Right ventricle myocardium superior (tissue), 1 donor: Measurements from ENCODE around the gene SENP6. TPM values are rescaled to one million over a fixed set of nuclear protein-coding genes. Genes with fewer than 3 reads are reported as not detected.
A peak's percentile ranks its signal among the peaks of the same experiment; 100 is the strongest.

Experiments
- ATAC-seq: fragments of 200-7000 bp; cut with Tn5 transposase; one replicate; pipeline ENCODE4 v1.9.1; 2020; ENCODE audit warnings: mild to moderate bottlenecking; ENCODE audit not compliant: poor library complexity
- DNase-seq: peaks from one replicate; pipeline ENCODE4 v3.0.0-alpha.2; 2020
- intact Hi-C: fragments of 100-400 bp; cut with DNase I; formaldehyde crosslinking; loops from one replicate; pipeline ENCODE4 v1.11.2; 2022
- total RNA-seq: library from RNA; stranded (reverse); fragmentation: NEBNext Ultra II Directional; extraction: Animal tissue kit (Norgen Biotek cat#: 25700); gene quantifications from one replicate; pipeline ENCODE4 v1.2.1, GENCODE V29; 2021
- donor health status: DM: no; HTN: yes; CAD: no; lungs with severe emphysema.

SENP6 gene
- total RNA-seq, 1 donor from 2014 or later = 46.8 TPM

DNA sequence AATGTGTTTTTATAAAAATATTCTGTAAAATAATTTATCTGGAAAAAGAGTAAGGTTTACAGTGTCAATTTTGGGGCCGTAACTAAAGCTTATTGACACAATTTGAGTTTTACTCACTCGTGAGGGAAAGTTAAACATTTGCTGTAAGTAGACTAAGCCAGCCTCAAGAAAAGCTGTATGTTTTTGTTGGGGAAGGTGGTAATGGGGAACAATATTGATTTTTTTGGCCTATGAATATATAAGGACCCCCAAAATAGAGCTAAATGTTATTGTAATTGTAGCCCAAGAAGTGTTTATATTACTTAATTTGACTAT, 1.4 kb downstream of the SENP6 start:
- intact Hi-C loops = no loop called here
- ATAC-seq = no peak

DNA sequence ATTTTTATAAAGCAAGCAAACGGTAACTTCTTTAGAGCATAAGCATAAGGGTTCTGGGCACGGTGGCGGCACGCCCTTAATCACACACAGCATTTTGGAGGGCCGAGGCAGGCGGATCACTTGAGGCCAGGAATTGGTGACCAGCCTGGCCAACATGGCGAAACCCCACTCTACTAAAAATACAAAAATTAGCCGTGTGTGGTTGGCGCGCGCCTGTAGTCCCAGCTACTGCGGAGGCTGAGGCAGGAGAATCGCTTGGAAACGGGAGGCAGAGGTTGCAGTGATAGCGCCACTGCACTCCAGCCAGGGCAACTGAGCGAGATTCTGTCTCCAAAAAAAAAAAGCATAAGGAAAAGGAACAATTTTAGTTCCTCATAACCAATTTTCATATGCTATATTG, 2.6 kb downstream of the SENP6 start:
- intact Hi-C loops = no loop called here

More for the DNA sequence above, 1.4 kb downstream of the SENP6 start:
- no peak for DNase-seq

DNA sequence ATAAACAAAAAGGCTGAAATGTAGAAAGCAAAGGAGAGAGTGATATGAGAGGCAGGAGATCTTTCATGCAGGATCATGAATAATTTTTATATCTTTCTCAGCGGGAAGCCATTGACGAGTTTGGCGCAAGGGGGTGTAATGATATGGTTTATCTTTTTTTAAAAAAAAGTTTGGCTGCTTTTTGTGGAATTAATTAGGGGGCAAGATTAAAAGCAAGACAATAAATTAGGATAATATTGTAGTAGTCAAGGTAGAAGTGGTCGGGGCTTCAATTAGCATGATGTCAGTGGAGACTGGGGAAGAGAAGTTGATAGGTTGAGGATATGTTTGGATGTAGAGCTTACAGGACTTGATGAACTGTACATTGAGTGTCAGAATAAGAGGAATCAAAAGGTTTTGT, 4.0 kb downstream of the SENP6 start:
- intact Hi-C loops = no loop called here
- DNase-seq (no peak), ATAC-seq (no peak)

More for the DNA sequence above, 2.6 kb downstream of the SENP6 start:
- no peak for ATAC-seq
- no peak for DNase-seq

DNA sequence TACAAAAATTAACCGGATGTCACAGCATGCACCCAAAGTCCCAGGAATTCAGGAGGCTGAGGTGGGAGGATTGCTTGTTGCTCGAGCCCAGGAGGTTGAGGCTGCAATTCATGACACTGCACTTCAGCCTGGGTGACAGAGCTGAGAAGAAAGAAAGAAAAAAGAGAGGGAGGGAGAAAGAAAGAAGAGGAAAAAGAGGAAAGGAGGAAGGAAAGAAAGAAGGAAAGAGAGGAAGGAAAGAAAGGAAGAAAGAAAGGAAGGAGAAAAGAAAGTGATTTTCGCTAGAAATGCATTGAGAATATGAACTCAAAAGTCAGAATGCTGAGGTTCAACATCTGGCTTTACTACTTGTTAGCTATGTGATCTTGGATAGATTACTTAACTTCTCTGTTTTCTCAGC, 6.6 kb downstream of the SENP6 start:
- DNase-seq (no peak), ATAC-seq (no peak)
- intact Hi-C loops = no loop called here

DNA sequence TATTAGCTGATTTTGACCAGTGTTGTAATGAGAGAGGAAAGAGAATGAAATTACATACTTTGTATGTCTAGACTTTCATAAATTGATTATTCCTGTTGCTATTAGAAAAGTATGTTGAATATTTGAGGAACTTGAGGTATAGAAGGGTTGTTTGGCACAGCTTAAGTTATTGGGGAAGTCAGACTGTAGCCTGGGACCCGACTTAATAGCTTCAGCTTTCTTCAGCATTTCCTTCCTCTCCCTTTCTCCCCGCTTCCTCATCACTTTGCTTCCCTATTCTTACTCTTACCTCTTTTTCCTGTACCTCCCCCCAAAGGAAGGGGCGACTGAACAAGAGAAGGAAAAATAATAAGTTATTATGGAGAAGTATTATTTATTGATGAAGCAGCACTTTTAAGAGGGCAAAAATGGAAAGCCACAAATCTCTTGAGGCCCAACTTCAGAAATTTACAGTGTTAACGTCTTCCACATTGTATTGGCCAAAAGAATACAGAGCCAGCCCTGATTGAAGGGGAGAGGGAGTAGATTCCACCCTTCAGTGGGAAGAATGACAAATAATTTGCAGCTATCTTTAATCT, 7.4 kb downstream of the SENP6 start:
- ATAC-seq = peak; percentile 32
- intact Hi-C loops = no loop called here
- no peak for DNase-seq

DNA sequence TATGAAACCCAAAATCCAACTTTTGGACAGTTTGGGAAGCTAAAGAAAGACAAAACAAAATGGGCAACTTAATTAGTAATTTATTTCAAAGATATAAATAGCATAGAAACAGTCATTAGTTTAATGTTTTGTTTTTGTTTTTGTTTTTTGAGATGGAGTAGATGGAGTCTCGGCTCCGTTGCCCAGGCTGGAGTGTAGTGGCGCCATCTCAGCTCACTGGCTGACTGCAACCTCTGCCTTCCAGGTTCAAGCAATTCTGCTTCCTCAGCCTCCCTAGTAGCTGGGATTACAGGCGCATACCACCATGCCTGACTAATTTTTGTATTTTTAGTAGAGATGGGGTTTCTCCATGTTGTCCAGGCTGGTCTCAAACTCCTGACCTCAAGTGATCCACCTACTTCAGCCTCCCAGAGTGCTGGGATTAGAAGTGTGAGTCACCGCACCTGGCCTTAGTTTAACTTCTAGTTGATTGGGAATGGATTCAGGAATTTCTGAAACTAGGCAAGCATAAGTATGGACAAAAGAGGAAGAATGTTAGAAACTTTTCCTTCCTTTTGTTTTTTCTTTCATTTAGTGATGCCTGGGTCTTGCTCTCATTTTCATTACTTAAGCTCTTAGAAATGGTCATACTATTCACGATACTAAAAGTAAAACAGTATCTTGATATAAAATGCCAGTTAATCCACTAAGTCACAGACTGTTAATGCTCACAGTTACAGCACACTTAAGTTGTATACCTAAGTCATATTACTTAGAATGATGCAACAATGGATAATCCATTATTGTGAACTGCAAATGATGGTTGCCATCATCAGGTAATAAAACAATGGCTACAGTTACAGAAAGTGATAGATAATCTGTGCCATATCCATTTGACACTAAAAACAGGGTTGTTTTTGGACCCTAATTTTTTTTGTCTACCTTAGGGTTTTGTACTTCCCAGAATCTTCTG, 8.2 kb downstream of the SENP6 start:
- DNase-seq (no peak), ATAC-seq (no peak)
- intact Hi-C loops = no loop called here

DNA sequence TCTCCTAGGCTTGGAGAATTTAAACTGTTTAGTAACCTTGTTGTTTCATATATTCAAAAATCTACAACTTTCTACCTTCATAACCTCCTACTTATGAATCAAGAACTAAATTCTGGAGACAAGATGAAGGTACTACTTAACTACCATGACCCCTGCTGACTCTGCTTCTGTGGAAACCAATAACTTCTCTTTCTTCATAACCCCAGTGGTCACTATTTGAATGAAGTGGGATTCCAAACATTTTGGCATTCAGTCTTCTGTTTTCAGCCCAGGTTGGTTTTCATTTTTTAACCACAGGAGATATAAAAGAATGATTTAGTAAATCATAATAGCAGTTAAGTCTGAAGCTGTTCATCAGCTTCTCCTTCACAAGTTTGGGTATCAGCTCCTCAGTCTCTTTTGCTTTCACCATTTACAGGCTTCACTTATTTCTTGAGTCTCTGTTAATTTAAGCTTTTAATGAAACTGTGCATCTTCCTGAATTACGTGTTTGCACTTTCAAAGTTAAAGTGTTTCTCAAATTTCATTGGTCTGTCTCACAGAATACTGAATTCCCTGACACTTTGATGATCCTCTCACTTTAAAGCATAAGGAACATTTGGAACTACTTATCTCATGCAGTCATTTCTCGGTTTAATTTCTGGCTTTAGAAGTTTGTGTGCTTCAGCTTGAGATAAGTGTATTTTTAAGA, 9.5 kb downstream of the SENP6 start:
- ATAC-seq = no peak
- intact Hi-C loops = no loop called here
- no peak for DNase-seq

DNA sequence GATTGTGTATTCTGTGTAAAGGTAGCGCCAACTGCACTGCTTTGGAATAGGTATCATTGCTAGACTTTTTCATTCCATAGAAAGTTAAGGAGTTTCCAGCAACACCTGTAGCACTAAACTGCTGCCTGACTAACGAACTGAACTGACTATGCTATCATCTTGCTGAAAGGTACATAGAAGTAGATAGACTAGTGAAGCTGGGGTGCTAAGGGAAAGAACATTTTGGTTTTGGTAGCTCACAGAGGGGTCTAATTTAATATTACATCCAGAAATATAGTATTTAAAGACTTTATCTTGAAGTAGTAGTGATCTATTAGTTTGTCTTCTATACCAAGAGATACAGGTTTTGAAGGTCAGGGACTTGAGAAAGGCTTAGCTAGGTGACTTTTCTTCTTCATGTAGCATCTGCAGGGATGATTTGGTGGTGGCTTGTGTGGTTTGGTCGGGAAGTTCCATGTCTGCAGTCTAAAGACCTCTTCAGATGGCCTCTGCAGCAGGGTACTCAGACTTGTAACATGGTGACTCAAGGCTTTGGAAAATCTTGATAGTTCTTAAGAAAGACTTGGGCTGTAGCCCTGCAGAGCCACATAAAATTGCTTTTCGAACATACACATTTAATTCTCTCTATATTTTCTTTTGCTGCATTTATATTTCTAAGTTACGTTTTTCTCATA, 10.2 kb downstream of the SENP6 start:
- intact Hi-C loops = no loop called here
- DNase-seq = no peak
- ATAC-seq = no peak

DNA sequence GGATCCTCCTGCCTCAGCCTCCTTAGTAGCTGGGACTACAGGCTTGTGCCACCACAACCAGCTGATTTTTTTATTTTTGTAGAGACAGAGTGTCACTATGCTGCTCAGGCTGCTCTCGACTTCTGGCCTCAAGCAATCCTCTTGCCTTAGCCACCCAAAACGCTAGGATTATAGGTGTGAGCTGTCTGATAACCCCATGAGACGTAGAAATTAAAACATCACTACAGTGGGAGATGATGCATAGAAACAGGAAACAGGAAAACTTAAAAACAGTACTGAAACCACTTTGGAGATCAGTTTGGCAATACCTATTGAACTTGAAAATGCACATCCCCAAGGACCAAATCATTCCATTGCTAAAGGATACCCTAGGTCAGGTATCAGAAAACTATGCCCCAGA, 10.8 kb downstream of the SENP6 start:
- ATAC-seq = no peak
- intact Hi-C loops = no loop called here
- DNase-seq = no peak

DNA sequence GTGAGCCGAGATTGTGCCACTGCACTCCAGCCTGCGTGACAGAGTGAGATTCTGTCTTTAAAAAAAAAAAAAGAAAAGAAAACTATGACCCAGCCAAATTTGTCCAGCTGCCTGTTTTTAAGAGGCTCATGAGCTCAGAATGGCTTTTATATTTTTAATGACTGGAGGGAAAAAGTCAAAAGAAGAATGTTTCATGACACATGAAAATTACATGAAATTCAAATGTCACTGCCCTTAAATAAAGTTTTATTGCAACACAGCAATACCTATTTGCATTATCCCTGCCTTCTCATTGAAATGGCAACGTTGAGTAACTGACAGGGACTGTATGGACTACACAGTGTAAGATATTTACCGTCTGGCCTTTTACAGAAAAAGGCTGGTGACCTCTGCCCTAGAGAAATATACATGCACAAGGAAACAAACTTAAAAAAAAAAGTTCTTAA, 11.4 kb downstream of the SENP6 start:
- intact Hi-C loops = no loop called here
- peak; percentile 28 for ATAC-seq
- no peak for DNase-seq

DNA sequence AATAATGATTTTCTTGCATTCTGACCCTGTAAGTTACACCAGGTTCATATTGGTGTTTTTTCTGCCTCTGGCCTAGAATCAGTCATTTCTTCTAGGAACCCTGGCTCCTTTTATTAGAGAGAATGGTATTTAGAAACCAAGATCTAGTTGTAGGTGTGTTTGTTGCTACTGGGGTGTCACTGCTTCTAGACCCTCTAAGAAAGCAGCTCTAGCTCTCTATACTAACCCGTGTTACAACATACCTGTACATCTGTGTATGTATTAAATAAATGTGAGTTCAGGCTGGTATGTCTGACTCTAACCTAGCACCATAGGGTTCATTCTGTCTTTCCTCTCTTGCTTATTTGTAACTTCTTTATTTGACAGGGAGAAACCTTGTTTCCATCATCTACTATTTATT, 16.8 kb downstream of the SENP6 start:
- intact Hi-C loops = no loop called here
- DNase-seq = no peak
- no peak for ATAC-seq

DNA sequence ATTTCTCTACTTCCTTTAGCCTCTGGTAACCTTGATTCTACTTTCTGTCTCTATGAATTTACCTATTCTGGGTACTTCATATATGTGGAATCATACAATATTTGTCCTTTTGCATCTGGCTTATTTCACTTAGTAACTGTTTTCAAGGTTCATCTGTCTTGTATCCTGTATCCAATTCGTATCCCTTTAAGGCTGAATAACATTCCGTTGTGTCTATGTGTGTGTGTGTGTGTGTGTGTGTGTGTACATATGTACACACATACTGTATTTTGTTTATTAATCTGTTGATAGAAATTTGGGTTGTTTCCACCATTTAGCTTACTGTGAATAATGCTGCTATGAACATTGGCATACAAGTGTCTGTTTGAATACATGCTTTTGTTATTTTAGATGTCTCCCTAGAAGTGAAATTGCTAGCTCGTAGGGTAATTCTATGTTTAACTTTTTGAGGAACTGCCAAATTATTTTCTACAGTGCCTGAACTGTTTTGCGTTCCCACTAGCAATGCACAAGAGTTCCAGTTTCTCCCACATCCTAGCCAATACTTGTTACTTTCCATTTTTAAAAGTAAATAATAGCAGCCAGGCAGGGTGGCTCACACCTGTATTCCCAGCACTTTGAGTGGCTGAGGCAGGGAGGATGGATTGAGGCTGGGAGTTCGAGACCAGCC, 17.7 kb downstream of the SENP6 start:
- peak; percentile 81 for ATAC-seq
- intact Hi-C loops = no loop called here
- no peak for DNase-seq

DNA sequence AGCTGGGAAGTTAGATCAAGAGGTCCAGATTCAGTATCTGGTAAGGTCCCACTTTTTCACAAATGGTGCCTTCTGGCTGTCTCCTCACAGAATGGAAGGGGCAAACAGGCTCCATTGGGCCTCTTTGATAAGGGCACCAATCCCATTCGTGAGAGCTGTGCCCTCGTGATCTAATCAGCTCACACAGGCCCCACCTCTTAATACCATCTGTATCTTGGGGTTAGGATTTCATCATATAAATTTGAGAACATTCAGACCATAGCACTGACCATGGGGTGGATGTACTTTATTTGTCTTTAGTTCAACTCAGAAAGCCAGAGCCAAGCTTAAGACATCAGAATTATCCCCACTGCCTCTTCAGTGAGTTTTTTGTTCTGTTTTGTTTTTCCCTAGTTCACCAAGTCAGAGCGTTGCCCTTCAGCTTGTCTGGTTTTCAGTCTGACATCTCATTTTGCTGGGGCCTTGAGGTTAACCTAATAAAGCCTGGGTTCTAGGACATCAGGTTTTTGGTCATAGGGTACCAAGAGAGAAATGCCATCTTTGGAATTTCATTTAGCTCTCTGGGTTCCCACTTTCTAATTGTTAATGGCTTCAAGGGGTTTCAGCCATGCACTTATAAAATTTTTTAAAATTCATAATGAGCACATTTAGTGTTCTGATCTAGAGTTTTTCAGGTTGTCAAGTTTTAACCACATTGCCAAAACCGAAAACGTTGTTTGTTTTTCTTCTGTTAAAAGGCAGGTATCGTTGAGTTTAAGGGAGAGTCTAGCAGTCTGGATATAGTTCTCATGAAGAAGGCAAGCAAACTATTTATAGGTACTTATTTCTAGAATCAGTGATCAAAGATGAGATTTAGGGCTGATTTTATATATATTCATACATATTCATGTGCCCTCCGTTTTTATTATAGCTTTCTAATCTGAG, 19.0 kb downstream of the SENP6 start:
- DNase-seq (no peak), ATAC-seq (peak; percentile 41)
- intact Hi-C loops = no loop called here

DNA sequence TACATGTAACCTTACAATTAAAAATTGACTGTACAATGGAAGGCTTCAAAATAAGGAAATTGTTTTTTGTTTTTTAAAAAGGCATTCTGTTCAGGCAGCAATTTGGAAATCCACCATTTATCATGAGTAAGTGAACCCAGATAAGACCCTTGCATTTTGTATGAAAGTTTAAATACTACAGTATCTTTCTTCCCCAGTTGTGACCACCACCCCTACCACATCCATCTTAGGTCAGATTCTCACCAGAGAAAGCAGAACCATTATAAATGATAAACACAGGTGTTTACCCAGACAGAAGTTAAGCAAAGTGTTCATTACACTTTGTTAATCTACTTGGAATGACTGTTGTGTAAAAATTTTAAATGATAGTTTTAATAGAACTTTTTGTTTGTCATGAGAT, 20.2 kb downstream of the SENP6 start:
- DNase-seq (no peak), ATAC-seq (no peak)
- intact Hi-C loops = no loop called here

DNA sequence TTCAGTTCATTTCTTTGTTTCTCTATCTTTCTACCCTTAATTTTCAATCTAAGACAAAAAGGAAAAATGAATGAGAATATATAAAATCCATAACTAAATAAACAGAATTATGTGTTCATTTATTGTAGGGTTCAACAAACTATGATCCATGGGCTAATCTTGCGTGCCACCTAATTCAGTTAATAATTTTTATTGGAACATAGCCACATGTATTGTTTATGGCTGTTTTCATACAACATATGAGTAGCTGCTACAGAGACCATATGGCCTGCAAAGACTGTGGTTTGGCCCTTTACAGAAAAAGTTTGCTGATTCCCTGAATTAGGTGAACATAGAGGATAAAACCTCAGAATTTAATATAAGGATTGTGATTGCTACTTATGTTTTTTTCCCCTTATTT, 21.8 kb downstream of the SENP6 start:
- DNase-seq = no peak
- intact Hi-C loops = no loop called here
- no peak for ATAC-seq

DNA sequence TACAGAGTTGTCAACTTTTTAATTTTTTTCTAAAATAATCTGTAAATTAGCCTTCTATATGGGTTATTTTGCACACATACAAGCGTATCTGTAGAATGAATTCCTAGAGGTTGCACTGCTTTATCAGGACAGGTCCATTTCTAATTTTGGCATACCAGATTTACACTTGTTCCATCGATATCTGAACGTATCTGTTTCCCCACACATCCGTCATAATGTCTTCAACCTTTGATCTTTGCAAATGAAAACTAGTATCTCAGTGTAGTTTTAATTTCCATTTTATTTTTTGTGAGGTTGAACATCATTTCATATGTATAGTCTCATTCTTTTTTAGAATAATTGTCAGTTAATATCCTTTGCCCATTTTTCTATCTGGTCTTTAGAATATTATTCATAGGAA, 22.7 kb downstream of the SENP6 start:
- no peak for ATAC-seq
- intact Hi-C loops = no loop called here
- no peak for DNase-seq

DNA sequence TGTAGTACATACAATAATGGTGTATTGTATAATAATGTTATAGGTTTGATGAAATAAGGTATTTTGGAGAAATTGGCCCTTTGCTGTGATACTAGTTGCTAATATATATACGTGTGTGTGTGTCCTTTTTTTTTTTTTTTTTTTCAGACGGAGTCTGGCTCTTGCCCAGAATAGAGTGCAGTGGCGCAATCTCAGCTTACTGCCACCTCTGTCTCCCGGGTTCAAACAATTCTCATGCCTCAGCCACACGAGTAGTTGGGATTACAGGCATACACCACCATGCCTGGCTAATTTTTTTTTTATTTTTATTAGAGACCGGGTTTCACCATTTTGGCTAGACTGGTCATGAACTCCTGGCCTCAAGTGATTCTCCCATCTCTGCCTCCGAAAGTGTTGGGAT, 23.3 kb downstream of the SENP6 start:
- ATAC-seq (no peak), DNase-seq (no peak)
- intact Hi-C loops = no loop called here

DNA sequence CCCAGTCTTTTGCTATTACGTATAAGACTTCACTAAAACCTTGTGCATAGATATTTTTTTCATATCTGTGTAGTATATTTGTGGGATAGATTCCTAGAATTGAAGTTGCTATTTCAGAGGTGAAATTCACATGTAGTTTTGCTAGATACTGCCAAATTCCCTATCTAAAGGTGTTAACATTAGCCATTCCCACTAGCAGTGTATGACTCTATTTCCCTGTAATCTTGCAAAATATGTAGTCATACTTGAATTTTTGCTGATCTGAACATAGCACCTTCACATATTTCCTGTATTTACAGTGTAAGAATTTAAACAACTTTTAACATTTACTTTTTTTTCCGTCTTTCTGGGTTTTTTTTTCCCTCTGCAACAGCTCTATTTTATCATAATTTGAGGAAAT, 24.9 kb downstream of the SENP6 start:
- no peak for DNase-seq
- no peak for ATAC-seq

More for the DNA sequence above, 24.9 kb downstream of the SENP6 start:
- intact Hi-C loops = no loop called here
